SK-N-MC (cell line): ENCODE results near the gene EDA.

Experiments
- EZH2 ChIP-seq: fragments of 200-600 bp; sonication (generic); IDR thresholded peaks from one replicate; pipeline ENCODE4 v1.6.1; 2017; ENCODE audit warnings: antibody characterized with exemption
- FOXP2 ChIP-seq: optimal IDR thresholded peaks from 2 replicates; pipeline ENCODE3; 2011; ENCODE audit warnings: mild to moderate bottlenecking, moderate library complexity; ENCODE audit not compliant: insufficient read depth; ENCODE audit errors: extremely low read length, control extremely low read depth
- POLR2AphosphoS5 ChIP-seq: IDR thresholded peaks from 2 replicates; pipeline ENCODE4 v1.6.1; 2012; ENCODE audit warnings: mild to moderate bottlenecking, low read depth, low read length, borderline replicate concordance

DNA sequence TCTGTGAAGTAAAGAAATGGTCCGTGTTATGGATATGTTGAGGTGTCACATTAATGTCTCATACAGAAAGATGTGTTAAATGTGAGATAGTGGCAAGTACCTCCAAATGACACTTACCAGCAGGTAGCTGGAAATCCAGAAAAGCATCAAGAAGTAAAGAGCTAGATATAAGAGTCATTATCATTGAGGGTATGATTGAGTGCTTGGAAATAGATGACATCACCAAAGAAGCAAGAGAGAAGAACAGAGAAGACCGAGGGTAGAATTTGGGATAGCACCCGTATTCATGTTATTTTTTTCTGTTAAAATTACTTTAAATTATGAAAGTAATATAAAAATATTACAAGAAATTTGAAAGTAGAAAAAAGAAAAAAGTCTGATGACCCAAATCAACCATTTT, 15.7 kb upstream of the EDA start:
- TF ChIP-seq POLR2AphosphoS5 (no peak), EZH2 (no peak), FOXP2 (no peak)
